ENCODE data around the gene THADA.
"Not testable (repeated sequence)": the region's sequence is repeated elsewhere in the genome, so short reads cannot be mapped to it uniquely, and the experiment has no call there.

THADA gene

DNA sequence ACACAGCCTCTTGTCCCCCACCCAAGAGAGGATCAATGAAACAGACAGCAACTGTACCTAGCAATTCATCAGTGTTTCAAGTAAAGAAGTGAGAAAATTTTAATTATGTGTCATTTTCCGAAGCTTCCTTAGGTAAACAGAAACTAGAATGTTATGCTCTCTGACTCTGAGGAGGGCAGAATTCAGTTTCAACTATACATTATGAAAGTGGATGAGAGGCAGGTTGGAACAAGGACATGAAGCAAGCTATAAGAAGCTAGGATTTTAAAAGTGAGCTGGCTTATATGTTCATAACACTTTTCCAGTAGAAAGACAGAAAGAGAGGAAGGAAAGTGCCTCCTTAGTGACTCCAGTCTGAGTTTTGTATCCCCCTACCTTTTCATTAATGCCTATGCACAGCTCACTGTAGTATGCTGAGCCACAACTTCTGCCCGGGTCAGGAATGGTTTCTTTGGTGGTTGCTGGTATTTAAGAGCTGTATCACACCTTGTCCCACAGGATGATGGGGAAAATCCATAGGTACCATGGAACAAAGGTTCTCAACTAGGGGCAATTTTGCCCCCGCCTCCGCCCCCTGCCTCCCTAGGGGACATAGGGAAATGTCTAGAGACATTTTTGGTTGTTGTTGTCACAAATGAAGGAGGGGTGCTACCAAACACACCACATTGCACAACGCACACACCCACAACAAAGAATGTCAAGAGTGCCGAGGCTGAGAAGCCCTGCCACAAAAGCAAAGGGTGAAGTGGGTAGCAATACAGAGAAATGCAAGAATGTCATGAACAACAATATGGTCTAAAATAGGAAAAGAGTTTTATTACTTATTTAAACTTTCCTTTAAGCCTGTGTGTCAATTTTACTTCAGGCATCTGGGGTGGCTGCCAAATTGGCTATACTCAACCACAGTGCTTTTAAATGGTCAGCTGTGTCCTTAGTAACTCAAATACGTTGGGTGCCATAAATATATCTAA lies 208.5 kb downstream of the THADA start:
- no peak for DNase-seq (ENCODE audit: low spot score)

DNA sequence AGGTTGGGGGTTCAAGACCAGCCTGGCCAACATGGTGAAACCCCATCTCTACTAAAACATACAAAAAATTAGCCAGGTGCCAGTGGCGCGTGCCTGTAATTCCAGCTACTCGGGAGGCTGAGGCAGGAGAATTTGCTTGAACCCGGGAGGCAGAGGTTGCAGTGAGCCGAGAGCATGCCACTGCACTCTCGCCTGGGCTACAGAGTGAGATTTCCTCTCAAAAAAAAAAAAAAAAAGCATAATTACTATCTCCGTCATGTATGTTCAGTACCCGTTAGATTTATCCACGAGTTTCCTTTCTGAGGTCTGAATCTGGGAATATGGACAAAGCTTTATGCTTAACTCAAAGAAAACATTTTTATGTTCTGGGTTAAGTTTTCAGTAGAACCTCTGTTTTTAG lies 209.2 kb downstream of the THADA start:
- not testable (repeated sequence) for DNase-seq (ENCODE audit: low spot score)

DNA sequence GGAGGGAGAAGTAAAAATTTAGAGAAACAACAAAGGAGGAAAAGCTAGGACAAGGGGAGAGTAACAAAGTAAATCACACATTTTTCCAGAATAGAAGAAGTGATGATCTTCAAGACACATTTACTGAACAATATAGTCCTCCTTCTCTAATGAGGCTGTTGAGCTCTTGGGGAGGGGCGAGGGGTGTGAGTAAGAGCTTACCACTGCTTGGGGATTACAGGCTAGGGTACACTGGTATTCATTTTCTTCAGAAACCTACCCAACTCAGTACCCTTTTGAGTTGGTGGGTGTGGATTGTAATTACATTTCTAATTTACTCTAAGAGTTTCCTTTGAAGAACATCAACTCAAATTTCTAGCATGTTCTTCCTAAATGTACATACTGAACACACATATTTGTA lies 211.7 kb downstream of the THADA start:
- DNase-seq (ENCODE audit: low spot score): no peak

DNA sequence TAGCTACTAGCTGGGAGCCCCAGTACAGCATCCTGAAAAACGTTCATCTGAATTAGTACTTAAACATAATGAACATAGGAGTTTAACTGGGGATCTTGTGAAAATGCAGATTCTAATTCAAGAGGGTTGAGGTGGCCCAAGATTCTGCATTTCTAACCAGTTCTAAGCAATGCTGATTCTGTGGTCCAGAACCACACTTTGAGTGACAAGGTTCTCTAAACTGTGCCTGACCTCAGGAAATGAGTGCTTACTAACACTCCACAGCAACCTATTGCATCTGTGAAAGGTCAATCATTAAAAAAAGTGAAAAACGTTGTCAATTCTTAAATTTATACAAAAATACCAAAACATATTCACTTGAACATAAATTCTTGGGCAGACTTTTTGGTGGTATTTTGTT lies 212.3 kb downstream of the THADA start:
- DNase-seq (ENCODE audit: low spot score): no peak

DNA sequence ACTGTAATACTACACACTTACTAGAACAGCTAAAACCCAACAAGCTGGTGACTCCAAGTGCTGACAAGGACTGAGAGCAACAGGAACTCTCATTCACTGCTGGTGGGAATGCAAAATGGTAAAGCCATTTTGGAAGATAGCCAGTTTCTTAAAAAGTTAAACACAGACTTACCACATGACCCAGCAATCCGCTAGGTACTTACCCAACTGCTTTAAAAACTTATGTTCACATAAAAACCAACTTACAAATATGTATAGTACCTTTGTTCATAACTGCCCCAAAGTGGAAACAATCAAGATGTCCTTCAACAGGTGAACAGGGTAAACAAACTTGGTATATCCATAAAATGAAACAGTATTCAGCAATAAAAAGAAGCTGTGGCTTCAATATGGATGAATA lies 216.3 kb downstream of the THADA start:
- DNase-seq (ENCODE audit: low spot score): no peak

DNA sequence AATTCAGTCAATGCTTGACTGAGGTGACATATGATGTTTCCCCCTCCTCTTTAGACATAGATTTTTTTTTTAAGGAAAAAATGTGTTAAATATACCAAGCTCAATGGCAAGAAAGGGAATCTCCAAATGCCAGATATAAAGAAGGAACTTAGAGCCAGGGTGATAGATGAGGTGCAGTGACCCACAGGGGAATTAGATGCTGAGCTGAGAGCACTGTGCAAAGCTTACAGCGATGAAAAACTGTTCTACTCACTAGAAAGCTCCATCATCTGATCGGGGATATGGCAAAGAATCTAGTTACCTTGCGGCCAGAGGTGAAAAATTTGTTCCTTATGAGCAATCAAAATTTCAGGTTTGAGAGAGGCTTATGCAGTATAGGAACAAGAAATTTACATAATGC lies 218.5 kb downstream of the THADA start:
- no peak for DNase-seq (ENCODE audit: low spot score)

DNA sequence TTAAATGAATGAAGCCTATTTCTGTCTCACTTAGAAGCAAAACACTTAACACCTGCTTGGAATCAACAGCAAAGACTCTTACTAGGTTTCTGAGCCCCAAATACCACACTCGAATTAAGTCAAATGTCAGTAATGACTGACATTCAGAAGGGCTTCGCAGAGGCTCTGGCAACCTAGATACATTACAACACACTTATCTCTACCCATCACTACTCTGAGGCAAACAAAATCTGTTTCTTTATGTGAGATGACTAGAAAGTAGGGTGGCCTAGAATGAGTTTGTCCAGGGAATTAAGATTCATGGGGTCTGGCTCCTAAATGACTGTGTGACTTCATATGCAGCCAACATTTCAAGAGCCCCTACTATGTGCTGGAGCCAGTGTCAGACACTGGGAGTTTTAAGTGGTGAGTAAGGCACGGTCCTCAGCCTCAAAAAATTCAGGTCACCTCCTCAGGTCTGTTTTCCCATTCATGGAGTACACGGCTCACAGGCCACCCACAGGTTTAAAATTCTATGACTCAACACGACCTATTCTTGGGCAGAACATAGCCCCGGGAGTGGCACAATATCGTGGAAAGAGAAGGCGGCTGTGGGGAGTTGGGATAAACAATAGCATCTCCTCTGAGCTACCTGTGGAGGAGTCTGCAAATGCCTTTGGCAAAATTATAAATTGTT lies 219.2 kb downstream of the THADA start:
- DNase-seq (ENCODE audit: low spot score): no peak

DNA sequence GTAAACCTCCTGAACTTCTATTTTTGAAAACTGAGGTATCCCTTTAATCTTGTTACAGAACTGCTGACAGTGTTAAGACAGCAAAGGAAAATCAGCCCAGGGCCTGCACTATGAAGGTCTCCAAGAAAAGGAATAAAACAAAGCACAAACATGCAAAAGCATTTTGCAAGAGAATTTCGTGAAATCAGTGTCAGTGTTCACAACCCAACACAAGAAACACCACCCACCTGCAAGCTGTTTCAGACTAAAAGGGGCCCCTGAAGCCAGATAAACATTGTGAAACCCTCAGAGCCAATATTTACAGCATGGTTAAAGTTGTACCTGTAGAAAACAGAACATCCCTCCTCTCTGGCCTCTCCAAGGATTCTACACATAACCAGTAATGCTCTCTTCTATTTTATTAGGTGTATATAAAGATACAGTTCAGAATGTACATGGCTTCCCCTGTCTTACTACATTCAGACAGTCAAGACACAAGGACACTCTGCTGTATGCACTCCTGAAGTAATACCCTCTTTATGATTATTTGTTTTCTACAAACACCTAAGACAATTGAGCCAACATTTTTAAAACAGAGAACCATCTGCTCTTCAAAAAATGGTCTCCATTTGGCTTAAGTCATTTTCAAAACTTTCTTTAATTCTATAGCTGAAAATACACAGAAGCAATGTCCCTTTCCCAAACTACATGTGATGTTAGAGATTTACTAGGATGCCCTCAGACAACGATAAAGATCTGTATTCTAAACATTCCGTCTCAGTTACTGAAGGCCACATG lies 219.9 kb downstream of the THADA start:
- no peak for DNase-seq (ENCODE audit: low spot score)

DNA sequence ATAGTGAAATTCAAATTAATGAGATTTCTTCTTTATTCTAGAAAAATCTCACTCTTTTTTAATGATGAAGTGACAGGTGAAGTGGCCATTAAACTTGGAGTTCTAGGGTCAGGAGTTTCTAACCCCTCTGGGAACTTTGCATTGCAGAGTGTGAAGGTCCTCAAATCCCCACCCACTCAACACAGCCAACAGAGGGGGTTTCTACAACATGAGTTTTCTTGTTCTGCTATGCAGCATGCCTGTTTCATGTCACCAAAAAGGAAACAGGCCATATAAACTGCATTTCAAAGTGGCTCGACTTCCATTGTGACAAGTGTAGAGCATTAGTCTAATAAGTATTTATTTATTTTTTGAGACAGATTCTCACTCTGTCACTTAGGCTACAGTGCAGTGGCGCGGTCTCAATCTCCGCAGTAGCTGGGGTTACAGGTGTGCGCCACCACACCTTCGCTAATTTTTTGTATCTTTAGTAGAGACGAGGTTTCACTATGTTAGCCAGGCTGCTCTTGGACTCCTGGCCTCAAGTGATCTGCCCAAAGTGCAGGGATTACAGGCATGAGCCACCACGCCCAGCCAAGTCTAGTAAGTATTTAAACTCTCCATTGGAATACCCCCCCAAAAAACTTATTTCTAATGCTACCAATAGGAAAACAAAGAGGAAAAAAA lies 223.3 kb downstream of the THADA start:
- DNase-seq (ENCODE audit: low spot score): no peak

DNA sequence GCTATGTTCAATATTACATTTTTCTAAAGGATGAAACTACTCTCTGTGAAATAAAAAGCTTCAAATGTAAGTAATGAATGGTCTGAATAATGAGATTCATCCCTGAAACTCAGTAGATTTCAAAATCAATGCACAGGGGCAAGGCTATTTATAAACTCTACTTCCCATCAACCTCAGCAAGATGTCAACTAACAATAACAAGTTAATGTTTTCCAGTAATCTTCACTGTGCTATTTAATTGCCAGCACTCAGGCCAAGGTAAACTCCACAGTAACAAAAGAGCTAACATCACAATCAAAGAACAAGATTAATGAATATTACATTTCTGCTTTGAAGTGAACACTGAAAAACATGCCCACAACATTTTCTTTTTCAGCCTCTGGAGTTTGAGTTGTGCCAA lies 225.1 kb downstream of the THADA start:
- DNase-seq (ENCODE audit: low spot score): no peak

DNA sequence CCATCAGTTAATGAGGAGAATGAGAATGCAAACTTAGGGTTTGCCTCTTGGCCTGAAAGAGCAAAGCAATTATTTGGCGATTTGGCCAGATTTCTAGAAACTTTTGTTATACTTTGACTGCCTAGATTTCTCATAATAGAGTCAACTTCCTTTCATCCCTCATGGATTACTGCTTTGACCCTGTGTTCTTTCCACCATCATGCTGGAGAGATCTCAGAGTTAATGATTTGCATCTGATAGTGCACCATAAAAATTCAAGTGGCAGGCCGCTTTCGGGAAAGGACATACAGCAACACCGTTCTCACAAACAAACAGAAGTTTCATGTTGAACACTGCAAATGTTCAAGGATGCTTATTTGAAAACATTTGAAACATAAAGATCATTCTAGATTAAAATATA lies 225.7 kb downstream of the THADA start:
- DNase-seq (ENCODE audit: low spot score): no peak

DNA sequence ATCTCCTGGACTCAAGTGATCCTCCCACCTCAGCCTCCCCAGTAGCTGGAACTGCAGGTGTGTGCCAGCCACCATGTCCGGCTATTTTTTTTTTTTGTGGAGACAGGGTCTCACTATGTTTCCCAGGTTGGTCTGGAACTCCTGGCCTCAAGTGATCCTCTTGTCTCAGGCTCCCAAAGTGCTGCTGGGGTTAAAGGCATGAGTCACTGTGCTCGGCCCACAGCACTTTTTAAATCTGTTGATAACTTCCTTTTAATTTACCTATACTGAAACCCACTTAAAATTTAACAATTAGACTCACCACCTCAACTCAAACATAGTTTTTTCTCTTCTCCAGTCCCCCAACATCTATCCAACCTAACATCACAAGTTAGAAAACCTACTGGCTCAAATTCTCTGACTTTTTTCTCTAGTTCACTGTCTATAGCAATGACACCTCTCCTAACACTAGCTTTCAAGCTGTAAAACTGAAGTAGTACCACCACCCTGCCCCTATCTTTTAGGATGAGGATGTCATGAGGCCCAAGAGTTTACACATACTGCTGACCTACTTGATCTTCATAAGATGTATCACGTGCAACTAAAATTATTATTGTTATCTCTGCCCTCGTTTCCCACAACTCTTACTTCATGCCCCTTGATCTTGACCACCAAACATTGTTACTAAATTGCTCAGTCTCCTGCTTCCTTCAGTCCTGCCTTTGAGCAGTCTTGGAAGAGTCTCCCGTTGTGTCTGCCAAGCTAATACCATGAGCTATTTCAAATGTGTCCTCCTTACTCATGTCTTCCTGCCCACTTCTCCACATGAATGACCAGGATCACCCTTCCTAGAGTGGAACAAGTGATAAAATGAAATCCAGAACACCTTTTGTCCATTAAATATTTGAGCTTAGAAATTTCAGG lies 227.1 kb downstream of the THADA start:
- DNase-seq (ENCODE audit: low spot score): no peak

DNA sequence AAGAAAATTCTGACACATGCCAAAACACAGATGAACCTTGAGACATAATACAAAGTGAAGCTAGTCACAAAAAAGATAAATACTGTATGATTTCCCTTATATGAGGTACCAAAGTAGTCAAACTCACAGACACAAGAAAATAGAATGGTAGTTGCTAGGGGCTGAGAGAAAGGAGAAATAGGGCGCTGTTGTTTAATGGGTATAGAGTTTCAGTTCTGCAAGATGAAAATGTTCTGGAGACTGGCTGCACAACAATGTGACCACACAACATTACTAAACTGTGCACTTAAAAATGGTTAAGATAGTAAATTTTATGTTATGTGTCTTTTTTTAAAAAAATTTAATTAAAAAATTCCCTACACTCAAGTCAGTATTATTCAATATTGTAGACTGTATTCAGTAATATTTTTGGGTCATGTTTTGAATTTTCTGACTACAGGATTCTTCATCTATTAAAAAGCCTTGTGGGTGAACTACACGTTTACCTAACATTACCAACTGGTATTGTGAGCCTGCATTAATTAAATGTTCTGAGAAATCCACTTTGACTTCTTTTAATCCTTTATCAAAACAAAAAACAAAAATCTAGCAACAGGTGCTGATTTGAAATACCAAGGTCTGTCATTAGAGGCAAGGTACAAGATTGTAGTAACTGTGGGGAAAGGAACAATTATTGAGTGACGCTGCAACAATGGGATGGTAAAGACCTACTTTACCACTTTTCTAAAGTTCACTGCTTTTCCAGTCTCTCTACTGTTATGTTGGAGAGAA lies 228.6 kb downstream of the THADA start:
- DNase-seq (ENCODE audit: low spot score): no peak

DNA sequence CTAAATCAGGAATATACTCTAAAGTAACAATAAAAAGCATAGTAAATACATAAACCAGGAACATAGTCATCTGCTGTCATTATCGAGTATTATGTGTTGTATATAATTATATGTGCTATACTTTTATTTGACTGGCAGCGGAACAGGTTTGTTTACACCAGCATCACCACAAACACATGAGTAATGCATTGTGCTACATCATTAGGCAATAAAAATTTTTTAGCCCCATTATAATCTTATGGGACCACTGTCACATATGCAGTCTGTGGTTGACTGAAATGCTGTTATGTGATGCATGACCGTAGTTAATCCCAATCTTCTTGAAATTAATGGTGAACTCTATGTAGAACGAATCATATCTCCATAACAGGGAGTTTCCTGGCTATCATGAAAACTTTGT lies 232.7 kb downstream of the THADA start:
- no peak for DNase-seq (ENCODE audit: low spot score)

DNA sequence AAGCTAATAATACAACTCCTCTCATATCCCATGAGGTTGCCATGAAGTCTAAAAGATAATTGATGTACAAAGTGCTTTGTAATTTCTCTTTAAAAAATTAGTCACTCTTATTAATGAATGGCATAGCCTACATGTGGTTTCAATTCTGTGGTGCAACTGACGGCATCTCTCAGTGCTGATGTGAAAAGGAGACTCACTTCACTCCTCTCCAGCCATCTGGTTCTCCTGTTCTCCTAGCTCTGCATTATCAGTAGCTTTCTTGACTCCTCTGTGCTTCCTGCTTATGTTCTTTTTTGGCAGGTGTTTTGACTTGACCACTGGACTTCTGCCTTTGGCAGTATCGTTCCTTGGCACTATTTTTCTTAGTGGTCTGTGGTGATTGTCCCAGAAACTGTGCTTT lies 234.6 kb downstream of the THADA start:
- DNase-seq (ENCODE audit: low spot score): no peak

DNA sequence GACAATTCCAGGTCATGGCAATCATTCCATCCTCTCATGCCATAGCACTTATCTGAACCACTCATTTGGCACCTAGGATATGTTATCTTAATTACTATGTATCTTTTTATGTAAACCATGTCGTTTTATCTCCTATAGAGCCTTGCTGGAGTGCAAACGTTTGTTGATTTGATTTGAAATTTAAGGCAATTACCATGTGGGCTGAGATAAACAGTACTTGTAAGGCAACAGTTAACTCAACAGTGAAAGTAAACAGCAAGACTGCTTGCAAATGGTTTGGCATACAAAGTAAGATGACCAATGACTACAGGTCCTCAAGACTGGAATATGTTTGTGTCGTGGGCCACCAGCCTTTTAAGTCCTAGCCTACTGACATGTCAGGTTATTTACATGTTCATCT lies 235.7 kb downstream of the THADA start:
- no peak for DNase-seq (ENCODE audit: low spot score)

DNA sequence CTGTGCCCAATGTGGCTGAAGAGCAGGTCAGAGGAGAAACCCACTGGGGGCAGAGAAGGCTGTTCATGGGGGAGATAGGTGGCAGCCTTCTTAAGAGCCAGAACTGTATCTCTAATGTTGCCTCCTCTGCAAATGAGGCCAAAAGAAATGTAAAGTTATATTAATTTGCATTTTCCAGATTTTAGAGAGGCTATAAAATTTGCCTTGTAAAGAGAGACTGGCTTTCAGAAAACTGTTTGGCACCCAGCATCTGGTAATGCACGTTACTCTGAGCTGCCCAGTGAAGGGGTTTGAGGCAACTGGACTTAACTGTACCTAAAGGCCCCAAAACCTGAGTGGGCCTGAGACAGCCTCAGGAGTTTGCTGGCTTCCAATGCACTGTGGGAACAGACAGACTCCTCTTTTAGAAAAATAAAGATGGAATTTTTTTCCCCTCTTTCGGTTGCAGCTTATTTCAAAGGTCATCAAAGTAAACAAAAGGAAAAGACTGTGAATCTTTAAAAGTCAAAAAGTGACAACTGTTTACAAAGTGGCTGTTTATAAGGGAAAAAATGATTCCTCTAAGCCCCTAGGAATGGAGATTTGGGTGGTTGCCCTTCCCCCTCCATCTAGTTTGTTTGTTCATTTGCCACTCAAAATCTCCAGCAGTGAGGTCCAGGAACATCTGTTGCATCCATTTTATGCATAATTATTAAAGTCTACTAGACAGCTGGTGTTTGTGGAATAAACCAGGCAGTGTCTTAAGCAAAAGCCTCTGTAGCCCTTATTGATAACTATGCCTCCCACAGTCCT lies 237.2 kb downstream of the THADA start:
- no peak for DNase-seq (ENCODE audit: low spot score)

DNA sequence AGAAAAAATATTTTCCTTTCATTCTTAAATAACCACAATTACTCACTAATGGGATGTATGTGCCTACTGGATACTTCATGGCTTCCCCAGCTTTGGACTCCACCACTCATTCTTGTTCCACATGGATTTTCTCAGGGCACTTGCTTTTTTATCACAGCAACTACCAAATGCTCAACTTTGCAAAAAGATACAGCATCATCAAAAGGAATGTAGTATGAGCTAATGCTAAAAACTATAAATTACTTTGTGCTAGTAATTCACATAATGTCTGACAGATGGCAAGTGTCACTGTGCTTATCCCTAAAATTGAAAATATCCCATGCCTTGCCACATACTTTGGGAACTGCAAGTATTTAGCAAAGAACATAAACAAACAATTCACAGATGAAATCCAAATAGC lies 239.1 kb downstream of the THADA start:
- no peak for DNase-seq (ENCODE audit: low spot score)

DNA sequence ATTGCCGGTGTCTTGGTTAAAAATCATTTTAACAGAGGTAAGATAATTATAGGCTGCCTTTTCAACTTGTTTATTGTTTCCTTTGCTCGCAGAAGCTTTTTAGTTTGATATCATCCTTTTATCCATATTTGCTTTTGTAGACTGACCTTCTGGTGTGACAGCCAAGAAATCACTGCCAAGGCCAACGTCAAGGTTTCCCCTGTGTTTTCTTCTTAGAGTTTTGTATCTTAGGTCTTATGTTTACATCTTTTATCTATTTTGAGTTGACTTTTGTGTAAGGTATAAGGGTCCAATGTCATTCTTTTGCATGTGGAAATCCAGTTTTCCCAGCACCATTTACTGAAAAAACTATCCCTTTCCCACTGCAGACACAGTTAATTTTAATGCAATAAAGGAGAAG lies 240.4 kb downstream of the THADA start:
- no peak for DNase-seq (ENCODE audit: low spot score)
